GM13977 (cell line): Measurements from ENCODE around the gene PLD1.

Experiments
- DNase-seq: peaks from one replicate; pipeline ENCODE4 v3.0.0; 2012; ENCODE audit warnings: low spot score
- in situ Hi-C: fragments of 300-500 bp; cut with MboI; formaldehyde crosslinking; loops from one replicate; pipeline ENCODE4 v1.12.0; 2022; ENCODE audit warnings: low sequenced_read_pairs, low pct_unique_long_range_greater_than_20kb, mixed read lengths, inconsistent platforms; ENCODE audit not compliant: unreplicated experiment
- TF ChIP-seq, protein P1 (sequence below): IDR thresholded peaks from 2 replicates; pipeline ENCODE4 v1.5.1; 2012; ENCODE audit warnings: mild to moderate bottlenecking, control low read depth; ENCODE audit not compliant: insufficient read depth; ENCODE audit errors: extremely low read depth, missing control alignments

Gene PLD1

GRCh38 chr3:171844873-171845272, 34.6 kb upstream of the PLD1 start:
- in situ Hi-C loops = no loop called here
- TF ChIP-seq, protein P1, sequence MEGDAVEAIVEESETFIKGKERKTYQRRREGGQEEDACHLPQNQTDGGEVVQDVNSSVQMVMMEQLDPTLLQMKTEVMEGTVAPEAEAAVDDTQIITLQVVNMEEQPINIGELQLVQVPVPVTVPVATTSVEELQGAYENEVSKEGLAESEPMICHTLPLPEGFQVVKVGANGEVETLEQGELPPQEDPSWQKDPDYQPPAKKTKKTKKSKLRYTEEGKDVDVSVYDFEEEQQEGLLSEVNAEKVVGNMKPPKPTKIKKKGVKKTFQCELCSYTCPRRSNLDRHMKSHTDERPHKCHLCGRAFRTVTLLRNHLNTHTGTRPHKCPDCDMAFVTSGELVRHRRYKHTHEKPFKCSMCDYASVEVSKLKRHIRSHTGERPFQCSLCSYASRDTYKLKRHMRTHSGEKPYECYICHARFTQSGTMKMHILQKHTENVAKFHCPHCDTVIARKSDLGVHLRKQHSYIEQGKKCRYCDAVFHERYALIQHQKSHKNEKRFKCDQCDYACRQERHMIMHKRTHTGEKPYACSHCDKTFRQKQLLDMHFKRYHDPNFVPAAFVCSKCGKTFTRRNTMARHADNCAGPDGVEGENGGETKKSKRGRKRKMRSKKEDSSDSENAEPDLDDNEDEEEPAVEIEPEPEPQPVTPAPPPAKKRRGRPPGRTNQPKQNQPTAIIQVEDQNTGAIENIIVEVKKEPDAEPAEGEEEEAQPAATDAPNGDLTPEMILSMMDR = no peak
- DNase-seq = no peak

- DNase-seq = no peak
- in situ Hi-C loops = no loop called here
- TF ChIP-seq, protein P1 = no peak
These were observed 32.7 kb upstream of the PLD1 start, which contains the start of gene TMEM212 for GRCh38 chr3:171842864-171843518. TSS of gene TMEM212 (plus strand) at chr3:171843349. CDS start at chr3:171843384, 35 bp downstream.

- in situ Hi-C loops = no loop called here
- DNase-seq = no peak
- TF ChIP-seq, protein P1 = no peak
These were observed 31.3 kb upstream of the PLD1 start for GRCh38 chr3:171841620-171842000.

DNA sequence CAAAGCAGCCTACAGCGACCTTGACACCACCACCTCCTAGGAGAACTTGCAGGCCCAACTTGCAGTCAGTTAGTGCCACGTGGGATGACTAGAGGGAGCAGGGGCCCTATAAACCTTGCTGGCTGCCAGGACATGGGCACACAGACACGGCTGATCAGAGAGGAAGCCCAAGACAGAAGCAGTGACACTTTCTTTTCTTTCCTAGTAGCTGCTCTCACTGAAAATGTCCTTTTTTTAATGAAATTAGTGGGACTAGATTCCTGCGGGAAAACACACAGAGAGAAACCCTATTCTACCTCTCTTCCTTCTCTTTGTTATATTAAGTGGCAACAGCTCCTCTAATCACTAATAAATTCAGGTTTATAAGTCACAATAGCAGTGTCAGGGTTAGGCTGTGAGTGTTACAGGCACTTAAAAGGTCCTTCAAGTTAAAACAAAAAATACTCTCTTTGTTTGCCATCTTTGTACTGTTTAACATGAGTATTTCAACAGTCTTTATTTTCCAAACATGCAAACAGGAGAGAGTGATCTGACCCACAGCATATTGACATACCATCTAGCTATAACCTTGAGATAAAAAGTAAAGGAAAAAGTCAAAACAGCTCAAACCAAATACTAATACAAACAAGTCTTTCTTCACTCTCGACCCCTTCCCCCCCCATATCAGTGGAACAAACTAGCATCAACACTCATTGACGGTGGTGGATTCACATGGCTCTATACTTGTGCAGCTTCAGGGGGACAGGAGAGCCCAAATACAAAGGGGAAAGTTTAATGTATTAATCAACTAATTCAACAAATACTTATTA, 30.7 kb upstream of the PLD1 start:
- TF ChIP-seq, protein P1 = no peak
- no peak for DNase-seq
- in situ Hi-C loops = no loop called here

GRCh38 chr3:171840445-171840810, 30.1 kb upstream of the PLD1 start:
- TF ChIP-seq, protein P1 = no peak
- in situ Hi-C loops = no loop called here

GRCh38 chr3:171839270-171839669, 29.0 kb upstream of the PLD1 start:
- TF ChIP-seq, protein P1 = no peak
- in situ Hi-C loops = no loop called here

More at GRCh38 chr3:171840445-171840810, 30.1 kb upstream of the PLD1 start:
- no peak for DNase-seq

More at GRCh38 chr3:171839270-171839669, 29.0 kb upstream of the PLD1 start:
- DNase-seq = no peak
